Measurements from ENCODE around the gene OR10J4.

OR10J4 gene

GRCh38 chr1:159431904-159432303 is at the start of gene OR10J4:
Gene OR10J4, plus strand, starts transcription at chr1:159432204.
- no peak for TF ChIP-seq CTCF (IDR thresholded peaks at IDR 0.05)

DNA sequence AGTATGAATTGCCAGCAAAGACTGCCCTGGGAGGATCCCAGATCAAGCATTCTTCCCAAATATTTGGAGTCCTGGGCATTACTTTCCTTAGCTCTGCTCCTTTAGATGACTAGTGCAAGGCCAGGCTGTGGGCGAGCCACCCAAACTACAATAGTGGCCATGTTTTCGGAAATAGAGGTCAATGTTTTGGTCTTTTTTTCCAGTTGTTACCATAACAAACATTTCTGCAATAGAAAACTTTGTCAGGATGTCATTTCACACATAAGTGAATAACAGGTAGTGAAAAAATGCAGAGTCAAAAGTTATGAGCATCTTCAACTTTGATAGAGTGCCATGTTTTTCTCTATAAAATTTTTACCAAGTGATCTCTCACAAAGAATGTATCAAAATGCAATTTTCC is 25.2 kb upstream of the OR10J4 start:
- TF ChIP-seq CTCF (IDR thresholded peaks at IDR 0.05): no peak

DNA sequence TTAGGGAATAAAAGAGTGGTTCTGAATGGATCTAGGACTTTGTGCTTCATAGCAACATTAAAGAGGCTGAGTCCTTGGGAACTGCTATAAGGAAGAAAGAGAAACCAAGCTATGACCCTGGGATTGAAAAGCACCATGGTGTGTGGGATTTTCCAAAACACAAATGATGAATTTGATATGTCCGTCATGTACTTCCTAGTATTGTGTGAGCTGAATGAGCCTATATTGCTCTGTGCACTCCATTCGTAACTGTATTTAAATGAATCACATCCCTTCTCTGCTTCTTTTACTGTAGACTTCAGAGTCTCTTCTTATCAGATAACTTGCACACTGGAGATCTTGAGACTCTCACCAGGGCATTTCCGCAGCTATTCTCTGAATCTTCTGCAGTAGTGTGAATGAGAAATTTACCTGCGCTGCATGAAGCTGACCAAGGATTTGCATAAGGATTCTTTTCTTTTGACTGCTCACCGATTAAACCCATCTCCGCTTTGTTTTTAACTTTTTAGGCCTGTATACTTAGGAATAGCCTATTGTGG is 23.1 kb upstream of the OR10J4 start:
- no peak for TF ChIP-seq CTCF (IDR thresholded peaks at IDR 0.05)

DNA sequence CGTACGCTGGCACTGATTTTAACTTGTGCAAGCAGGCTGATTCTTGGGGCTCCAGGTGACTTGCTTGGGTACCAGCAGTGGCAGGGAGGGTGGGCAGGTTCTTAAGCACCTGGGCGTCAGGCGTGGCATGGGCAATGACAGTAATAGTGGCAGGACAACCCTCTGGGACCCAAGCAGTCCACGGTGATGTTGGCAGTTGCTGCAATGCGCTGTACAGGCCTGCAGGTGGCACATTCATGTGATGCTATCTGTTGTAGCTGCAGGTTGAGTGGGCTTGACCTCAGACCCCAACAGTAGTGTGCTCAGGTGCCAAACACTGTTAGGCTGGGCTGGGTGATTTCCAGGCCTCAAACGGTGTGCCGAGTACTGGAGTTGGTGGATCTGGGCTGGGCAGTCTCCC is 10.2 kb upstream of the OR10J4 start:
- TF ChIP-seq CTCF (IDR thresholded peaks at IDR 0.05): peak; percentile 64

DNA sequence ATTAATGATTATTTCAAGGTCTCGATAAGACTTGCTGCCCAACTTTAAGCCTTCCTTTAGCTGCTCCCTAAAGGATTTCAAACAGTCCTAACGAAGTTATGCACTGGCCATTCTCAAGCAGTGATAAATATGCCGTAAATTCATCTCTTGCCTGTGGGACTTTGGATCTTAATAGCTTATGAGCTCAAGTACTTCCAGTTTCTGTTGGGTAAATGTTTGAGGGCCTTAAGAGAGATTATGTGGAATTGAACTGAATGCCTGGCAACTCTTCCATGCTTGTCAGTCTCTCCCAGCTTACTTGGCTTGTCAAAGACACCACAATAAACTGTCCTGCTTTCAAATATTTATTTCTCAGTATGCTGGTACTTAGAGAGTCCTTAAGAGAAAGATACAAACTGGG is 3.5 kb upstream of the OR10J4 start:
- TF ChIP-seq CTCF (IDR thresholded peaks at IDR 0.05): no peak

- no peak for TF ChIP-seq CTCF (IDR thresholded peaks at IDR 0.05)
These were observed 2.7 kb upstream of the OR10J4 start for GRCh38 chr1:159429074-159429861.

DNA sequence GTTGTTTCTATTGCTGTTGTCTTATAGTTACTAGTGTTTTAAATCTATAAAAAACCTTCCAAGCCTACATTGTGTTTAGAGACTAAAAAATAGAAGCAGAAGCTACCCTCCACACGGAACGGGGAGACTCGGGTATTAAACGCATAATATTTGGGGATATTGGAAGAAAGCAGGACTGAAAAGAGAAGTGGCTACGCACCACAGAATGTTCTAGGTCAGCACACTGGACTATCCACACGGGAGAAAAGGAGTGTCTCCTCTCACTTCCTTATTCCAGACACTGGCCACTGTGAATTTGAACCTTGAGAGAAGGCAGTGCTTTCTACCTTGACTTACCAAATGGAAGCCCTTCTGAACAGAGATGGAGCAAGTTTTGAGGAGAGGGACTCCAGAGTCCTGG is 1.0 kb upstream of the OR10J4 start:
- TF ChIP-seq CTCF (IDR thresholded peaks at IDR 0.05): no peak

Data from LNCAP (cell line).